ENCODE measurements around the gene ACSBG1.
"Not testable (repeated sequence)": the region's sequence is repeated elsewhere in the genome, so short reads cannot be mapped to it uniquely, and the experiment has no call there.

Gene ACSBG1

GRCh38 chr15:78170848-78171773 lies 63.3 kb downstream of the ACSBG1 start:
- peaks cover 43% of the 10 kb centered on the region for H3K36me3 ChIP-seq (ENCODE audit: control insufficient read depth, low read depth, low read length)
- H3K4me3 ChIP-seq (ENCODE audit: low read length), result no peak overlapping the region
- no peaks in the 10 kb centered on the region for H3K4me1 ChIP-seq (ENCODE audit: control insufficient read depth, low read depth, low read length)
- H3K27ac ChIP-seq (ENCODE audit: low read length), result no peak overlapping the region
- no peaks in the 10 kb centered on the region for H3K9me3 ChIP-seq (ENCODE audit: control insufficient read depth, low read depth, low read length)
- H3K27me3 ChIP-seq (ENCODE audit: control insufficient read depth, insufficient read depth, low read length), result no peaks in the 10 kb centered on the region
- H3K9ac ChIP-seq (ENCODE audit: low read length), result no peak overlapping the region

- H3K36me3 ChIP-seq (ENCODE audit: control insufficient read depth, low read depth, low read length), result peaks cover 51% of the 10 kb centered on the region
- H3K9ac ChIP-seq (ENCODE audit: low read length), result no peak overlapping the region
- H3K4me1 ChIP-seq (ENCODE audit: control insufficient read depth, low read depth, low read length), result no peaks in the 10 kb centered on the region
- no peaks in the 10 kb centered on the region for H3K27me3 ChIP-seq (ENCODE audit: control insufficient read depth, insufficient read depth, low read length)
- H3K4me3 ChIP-seq (ENCODE audit: low read length), result no peak overlapping the region
- H3K9me3 ChIP-seq (ENCODE audit: control insufficient read depth, low read depth, low read length), result no peaks in the 10 kb centered on the region
- no peak overlapping the region for H3K27ac ChIP-seq (ENCODE audit: low read length)
These were observed 65.8 kb downstream of the ACSBG1 start for GRCh38 chr15:78168608-78169007.

GRCh38 chr15:78167227-78167888 lies 67.0 kb downstream of the ACSBG1 start:
- Histone ChIP-seq H3K9me3 (ENCODE audit: control insufficient read depth, low read depth, low read length) (no peaks in the 10 kb centered on the region), H3K9ac (ENCODE audit: low read length) (no peak overlapping the region), H3K4me3 (ENCODE audit: low read length) (no peak overlapping the region), H3K27ac (ENCODE audit: low read length) (no peak overlapping the region), H3K36me3 (ENCODE audit: control insufficient read depth, low read depth, low read length) (peaks cover 55% of the 10 kb centered on the region), H3K4me1 (ENCODE audit: control insufficient read depth, low read depth, low read length) (no peaks in the 10 kb centered on the region), H3K27me3 (ENCODE audit: control insufficient read depth, insufficient read depth, low read length) (no peaks in the 10 kb centered on the region)

- Histone ChIP-seq H3K27ac (ENCODE audit: low read length) (no peak overlapping the region), H3K4me1 (ENCODE audit: control insufficient read depth, low read depth, low read length) (no peaks in the 10 kb centered on the region), H3K27me3 (ENCODE audit: control insufficient read depth, insufficient read depth, low read length) (no peaks in the 10 kb centered on the region), H3K9ac (ENCODE audit: low read length) (no peak overlapping the region), H3K4me3 (ENCODE audit: low read length) (no peak overlapping the region), H3K36me3 (ENCODE audit: control insufficient read depth, low read depth, low read length) (peaks cover 36% of the 10 kb centered on the region), H3K9me3 (ENCODE audit: control insufficient read depth, low read depth, low read length) (no peaks in the 10 kb centered on the region)
These were observed 70.4 kb downstream of the ACSBG1 start for GRCh38 chr15:78164010-78164409.

- Histone ChIP-seq H3K36me3 (ENCODE audit: control insufficient read depth, low read depth, low read length) (peaks cover 26% of the 10 kb centered on the region), H3K9me3 (ENCODE audit: control insufficient read depth, low read depth, low read length) (no peaks in the 10 kb centered on the region), H3K27me3 (ENCODE audit: control insufficient read depth, insufficient read depth, low read length) (no peaks in the 10 kb centered on the region), H3K27ac (ENCODE audit: low read length) (no peak overlapping the region), H3K9ac (ENCODE audit: low read length) (no peak overlapping the region), H3K4me3 (ENCODE audit: low read length) (no peak overlapping the region), H3K4me1 (ENCODE audit: control insufficient read depth, low read depth, low read length) (peaks cover 6% of the 10 kb centered on the region)
These were observed 72.3 kb downstream of the ACSBG1 start for GRCh38 chr15:78162038-78162437.

GRCh38 chr15:78159395-78159794 lies 75.0 kb downstream of the ACSBG1 start:
- no peak overlapping the region for H3K9ac ChIP-seq (ENCODE audit: low read length)
- H3K4me1 ChIP-seq (ENCODE audit: control insufficient read depth, low read depth, low read length), result peaks cover 18% of the 10 kb centered on the region
- H3K4me3 ChIP-seq (ENCODE audit: low read length), result no peak overlapping the region
- H3K9me3 ChIP-seq (ENCODE audit: control insufficient read depth, low read depth, low read length), result no peaks in the 10 kb centered on the region
- no peaks in the 10 kb centered on the region for H3K27me3 ChIP-seq (ENCODE audit: control insufficient read depth, insufficient read depth, low read length)
- no peak overlapping the region for H3K27ac ChIP-seq (ENCODE audit: low read length)
- H3K36me3 ChIP-seq (ENCODE audit: control insufficient read depth, low read depth, low read length), result peaks cover 17% of the 10 kb centered on the region

GRCh38 chr15:78157203-78157602 lies 77.2 kb downstream of the ACSBG1 start:
- Histone ChIP-seq H3K36me3 (ENCODE audit: control insufficient read depth, low read depth, low read length) (peaks cover 9% of the 10 kb centered on the region), H3K4me3 (ENCODE audit: low read length) (no peak overlapping the region), H3K27ac (ENCODE audit: low read length) (no peak overlapping the region), H3K27me3 (ENCODE audit: control insufficient read depth, insufficient read depth, low read length) (no peaks in the 10 kb centered on the region), H3K9ac (ENCODE audit: low read length) (no peak overlapping the region), H3K4me1 (ENCODE audit: control insufficient read depth, low read depth, low read length) (peaks cover 18% of the 10 kb centered on the region), H3K9me3 (ENCODE audit: control insufficient read depth, low read depth, low read length) (no peaks in the 10 kb centered on the region)

GRCh38 chr15:78156653-78157052 lies 77.7 kb downstream of the ACSBG1 start:
- Histone ChIP-seq H3K4me3 (ENCODE audit: low read length) (no peak overlapping the region), H3K9ac (ENCODE audit: low read length) (no peak overlapping the region), H3K4me1 (ENCODE audit: control insufficient read depth, low read depth, low read length) (peaks cover 18% of the 10 kb centered on the region), H3K27ac (ENCODE audit: low read length) (no peak overlapping the region), H3K9me3 (ENCODE audit: control insufficient read depth, low read depth, low read length) (no peaks in the 10 kb centered on the region), H3K36me3 (ENCODE audit: control insufficient read depth, low read depth, low read length) (peaks cover 4% of the 10 kb centered on the region), H3K27me3 (ENCODE audit: control insufficient read depth, insufficient read depth, low read length) (no peaks in the 10 kb centered on the region)

- no peak overlapping the region for H3K27ac ChIP-seq (ENCODE audit: low read length)
- H3K27me3 ChIP-seq (ENCODE audit: control insufficient read depth, insufficient read depth, low read length), result peaks cover 4% of the 10 kb centered on the region
- no peaks in the 10 kb centered on the region for H3K36me3 ChIP-seq (ENCODE audit: control insufficient read depth, low read depth, low read length)
These were observed 78.9 kb downstream of the ACSBG1 start for GRCh38 chr15:78155355-78155939.

GRCh38 chr15:78154955-78155354 lies 79.4 kb downstream of the ACSBG1 start:
- peaks cover 23% of the 10 kb centered on the region for H3K4me1 ChIP-seq (ENCODE audit: control insufficient read depth, low read depth, low read length)
- peaks cover 9% of the 10 kb centered on the region for H3K27me3 ChIP-seq (ENCODE audit: control insufficient read depth, insufficient read depth, low read length)
- no peak overlapping the region for H3K27ac ChIP-seq (ENCODE audit: low read length)
- H3K4me3 ChIP-seq (ENCODE audit: low read length), result no peak overlapping the region
- no peaks in the 10 kb centered on the region for H3K36me3 ChIP-seq (ENCODE audit: control insufficient read depth, low read depth, low read length)
- H3K9ac ChIP-seq (ENCODE audit: low read length), result no peak overlapping the region
- H3K9me3 ChIP-seq (ENCODE audit: control insufficient read depth, low read depth, low read length), result no peaks in the 10 kb centered on the region

More at GRCh38 chr15:78155355-78155939, 78.9 kb downstream of the ACSBG1 start:
- Histone ChIP-seq H3K4me1 (ENCODE audit: control insufficient read depth, low read depth, low read length) (peaks cover 21% of the 10 kb centered on the region), H3K9me3 (ENCODE audit: control insufficient read depth, low read depth, low read length) (no peaks in the 10 kb centered on the region), H3K4me3 (ENCODE audit: low read length) (no peak overlapping the region), H3K9ac (ENCODE audit: low read length) (no peak overlapping the region)

GRCh38 chr15:78151075-78151474 lies 83.3 kb downstream of the ACSBG1 start:
- H3K27ac ChIP-seq (ENCODE audit: low read length); H3K9ac ChIP-seq (ENCODE audit: low read length); H3K4me3 ChIP-seq (ENCODE audit: low read length): not testable (repeated sequence)

More at GRCh38 chr15:78151075-78151474, 83.3 kb downstream of the ACSBG1 start:
- not testable (repeated sequence) for H3K36me3 ChIP-seq (ENCODE audit: control insufficient read depth, low read depth, low read length); H3K9me3 ChIP-seq (ENCODE audit: control insufficient read depth, low read depth, low read length)
- Histone ChIP-seq H3K27me3 (ENCODE audit: control insufficient read depth, insufficient read depth, low read length) (peaks cover 13% of the 10 kb centered on the region), H3K4me1 (ENCODE audit: control insufficient read depth, low read depth, low read length) (peaks cover 15% of the 10 kb centered on the region)
